Measurements from ENCODE around the gene ZBTB7C.

GRCh38 chr18:48313792-48314191 lies 95.4 kb downstream of the ZBTB7C start:
- no peak for TF ChIP-seq CTCF (IDR thresholded peaks at IDR 0.05)
- no peak for TF ChIP-seq POLR2A (IDR thresholded peaks at IDR 0.05)
- no peak for TF ChIP-seq EP300 (IDR thresholded peaks at IDR 0.05)
